Erythroblast (primary cell): ENCODE results near the gene SPTBN1.

ENCODE experiments used
- GATA1 ChIP-seq: IDR thresholded peaks from 2 replicates; pipeline ENCODE4 v1.6.1; 2011; ENCODE audit warnings: low read depth, mild to moderate bottlenecking, control low read depth, low read length, moderate library complexity
- POLR2A ChIP-seq: IDR thresholded peaks from 2 replicates; pipeline ENCODE4 v1.6.1; 2011; ENCODE audit warnings: mild to moderate bottlenecking, low read length

DNA sequence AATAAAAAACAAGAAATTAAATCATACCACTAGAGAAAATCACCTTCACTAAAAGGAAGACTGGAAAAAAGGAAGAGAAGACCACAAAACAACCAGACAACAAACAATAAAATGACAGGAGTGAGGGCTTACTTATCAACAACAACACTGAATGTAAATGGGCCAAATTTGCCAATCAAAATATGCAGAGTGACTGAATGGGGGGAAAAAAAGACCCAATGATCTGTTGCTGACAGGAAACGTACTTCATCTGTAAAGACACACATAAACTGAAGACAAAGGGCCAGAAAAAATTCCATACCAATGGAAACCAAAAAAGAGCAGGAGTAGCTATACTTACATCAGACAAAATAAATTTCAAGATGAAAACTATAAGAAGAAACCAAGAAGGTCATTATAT is 241.8 kb downstream of the SPTBN1 start:
- TF ChIP-seq POLR2A (no peak), GATA1 (no peak)
